Measurements from ENCODE around the gene NR1I2. TPM values are rescaled to one million over a fixed set of nuclear protein-coding genes. Genes with fewer than 3 reads are reported as not detected.

The NR1I2 gene
- total RNA-seq, 1 experiment from 2014 or later, result not detected

DNA sequence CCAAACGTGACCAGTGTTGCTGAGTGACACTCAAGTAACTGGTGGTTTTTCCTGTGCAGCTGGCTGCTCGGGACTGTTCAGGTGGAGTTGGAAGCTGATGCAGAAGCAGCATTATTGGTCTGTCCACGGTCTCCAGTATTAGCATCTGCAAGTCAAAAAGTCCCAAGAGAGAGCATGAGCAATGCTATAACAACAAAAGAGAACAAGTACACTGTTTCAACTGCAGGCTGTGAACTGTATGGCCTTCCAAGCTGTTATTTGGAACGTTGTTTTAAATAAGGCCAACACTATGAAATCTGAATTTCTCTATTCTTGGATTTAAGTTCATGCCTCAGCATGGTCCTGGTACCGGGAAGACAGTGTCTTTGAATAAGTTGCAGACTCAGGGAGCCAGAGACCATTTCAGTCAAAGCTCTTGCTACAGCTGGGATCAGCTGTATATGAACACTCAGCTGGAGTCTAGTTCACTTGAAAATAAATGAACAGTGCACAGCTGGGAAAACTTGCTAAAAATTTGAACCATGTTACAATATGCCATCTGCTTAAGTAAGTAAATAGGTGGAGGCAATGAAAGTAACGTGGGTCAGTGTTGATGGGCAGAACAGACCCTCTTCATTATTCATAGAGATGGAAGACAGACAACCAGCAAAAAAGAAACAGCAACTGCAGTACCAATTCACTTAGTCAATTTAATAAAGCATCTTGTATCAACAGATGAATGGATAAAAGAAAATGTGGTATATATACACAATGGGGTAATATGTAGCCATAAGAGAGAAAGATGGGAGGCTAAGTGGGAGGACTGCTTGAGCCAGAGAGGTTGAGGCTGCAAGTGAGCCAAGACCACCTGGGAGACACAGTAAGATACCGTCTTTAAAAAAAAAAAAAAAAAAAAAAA is 45.1 kb downstream of the NR1I2 start:
- no peak overlapping the region for H3K4me3 ChIP-seq (ENCODE audit: low read depth, low read length)
- Mint-ChIP-seq H3K4me1 (ENCODE audit: low read depth, unreplicated experiment) (peaks cover 25% of the 10 kb centered on the region), H3K9me3 (ENCODE audit: unreplicated experiment) (no peaks in the 10 kb centered on the region), H3K36me3 (ENCODE audit: insufficient read depth, unreplicated experiment) (peaks cover 19% of the 10 kb centered on the region), H3K27me3 (ENCODE audit: insufficient read depth, unreplicated experiment) (no peaks in the 10 kb centered on the region), H3K27ac (ENCODE audit: unreplicated experiment) (no peak overlapping the region), H3K4me3 (ENCODE audit: unreplicated experiment) (no peak overlapping the region)
- no peak for DNase-seq
- intact Hi-C loops (cut with micrococcal nuclease; ENCODE audit: unreplicated experiment), result no loop called here
- TF ChIP-seq, protein P1, sequence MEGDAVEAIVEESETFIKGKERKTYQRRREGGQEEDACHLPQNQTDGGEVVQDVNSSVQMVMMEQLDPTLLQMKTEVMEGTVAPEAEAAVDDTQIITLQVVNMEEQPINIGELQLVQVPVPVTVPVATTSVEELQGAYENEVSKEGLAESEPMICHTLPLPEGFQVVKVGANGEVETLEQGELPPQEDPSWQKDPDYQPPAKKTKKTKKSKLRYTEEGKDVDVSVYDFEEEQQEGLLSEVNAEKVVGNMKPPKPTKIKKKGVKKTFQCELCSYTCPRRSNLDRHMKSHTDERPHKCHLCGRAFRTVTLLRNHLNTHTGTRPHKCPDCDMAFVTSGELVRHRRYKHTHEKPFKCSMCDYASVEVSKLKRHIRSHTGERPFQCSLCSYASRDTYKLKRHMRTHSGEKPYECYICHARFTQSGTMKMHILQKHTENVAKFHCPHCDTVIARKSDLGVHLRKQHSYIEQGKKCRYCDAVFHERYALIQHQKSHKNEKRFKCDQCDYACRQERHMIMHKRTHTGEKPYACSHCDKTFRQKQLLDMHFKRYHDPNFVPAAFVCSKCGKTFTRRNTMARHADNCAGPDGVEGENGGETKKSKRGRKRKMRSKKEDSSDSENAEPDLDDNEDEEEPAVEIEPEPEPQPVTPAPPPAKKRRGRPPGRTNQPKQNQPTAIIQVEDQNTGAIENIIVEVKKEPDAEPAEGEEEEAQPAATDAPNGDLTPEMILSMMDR (IDR thresholded peaks at IDR 0.05; ENCODE audit: insufficient read depth in 1 of 2, low read depth in 1 of 2, low read length in 1 of 2, severe bottlenecking in 1 of 2, unreplicated experiment in 1 of 2), result no peak
- no peaks in the 10 kb centered on the region for H3K27me3 ChIP-seq (replicated peaks; ENCODE audit: control insufficient read depth, insufficient read depth, low read length)
- ChIA-PET POLR2A (no interaction called here), CTCF (no interaction called here)
- BruUV-seq (replicated peaks), result no TSS peak
- H3K4me1 ChIP-seq, result peaks cover 12% of the 10 kb centered on the region
- no peaks in the 10 kb centered on the region for H3K36me3 ChIP-seq (ENCODE audit: control insufficient read depth, insufficient read depth, low read length)
- H3K9me3 ChIP-seq, result no peaks in the 10 kb centered on the region

DNA sequence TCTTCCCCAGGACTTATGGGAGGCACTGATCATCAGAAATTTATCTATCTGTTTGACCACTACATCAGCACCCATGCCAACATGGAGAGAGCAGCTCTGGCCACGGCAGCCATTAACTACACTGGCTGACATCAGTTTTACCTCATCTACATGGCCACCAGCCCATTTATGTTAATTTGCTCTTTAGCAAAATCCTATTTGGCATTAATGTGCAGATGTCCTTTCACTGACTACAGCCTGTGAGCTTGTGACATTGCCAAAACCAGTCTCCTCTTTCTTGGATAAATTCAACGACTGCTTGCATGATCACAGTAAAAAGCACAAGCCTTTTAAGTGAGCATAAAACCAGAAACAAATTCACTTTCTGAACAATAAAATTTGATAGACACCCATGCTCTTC is 47.5 kb downstream of the NR1I2 start:
- no peak overlapping the region for H3K4me3 ChIP-seq (ENCODE audit: low read depth, low read length)
- Mint-ChIP-seq H3K27ac (ENCODE audit: unreplicated experiment) (no peak overlapping the region), H3K4me1 (ENCODE audit: low read depth, unreplicated experiment) (peaks cover 32% of the 10 kb centered on the region), H3K9me3 (ENCODE audit: unreplicated experiment) (no peaks in the 10 kb centered on the region), H3K4me3 (ENCODE audit: unreplicated experiment) (no peak overlapping the region), H3K27me3 (ENCODE audit: insufficient read depth, unreplicated experiment) (no peaks in the 10 kb centered on the region), H3K36me3 (ENCODE audit: insufficient read depth, unreplicated experiment) (peaks cover 22% of the 10 kb centered on the region)
- no peak for DNase-seq
- ChIA-PET CTCF (no interaction called here), POLR2A (no interaction called here)
- peaks cover 26% of the 10 kb centered on the region for H3K4me1 ChIP-seq
- no TSS peak for BruUV-seq (replicated peaks)
- intact Hi-C loops (cut with micrococcal nuclease; ENCODE audit: unreplicated experiment), result no loop called here
- TF ChIP-seq, protein P1 (IDR thresholded peaks at IDR 0.05; ENCODE audit: insufficient read depth in 1 of 2, low read depth in 1 of 2, low read length in 1 of 2, severe bottlenecking in 1 of 2, unreplicated experiment in 1 of 2), result no peak
- H3K27me3 ChIP-seq (replicated peaks; ENCODE audit: control insufficient read depth, insufficient read depth, low read length), result no peaks in the 10 kb centered on the region
- no peaks in the 10 kb centered on the region for H3K36me3 ChIP-seq (ENCODE audit: control insufficient read depth, insufficient read depth, low read length)
- H3K9me3 ChIP-seq, result no peaks in the 10 kb centered on the region

DNA sequence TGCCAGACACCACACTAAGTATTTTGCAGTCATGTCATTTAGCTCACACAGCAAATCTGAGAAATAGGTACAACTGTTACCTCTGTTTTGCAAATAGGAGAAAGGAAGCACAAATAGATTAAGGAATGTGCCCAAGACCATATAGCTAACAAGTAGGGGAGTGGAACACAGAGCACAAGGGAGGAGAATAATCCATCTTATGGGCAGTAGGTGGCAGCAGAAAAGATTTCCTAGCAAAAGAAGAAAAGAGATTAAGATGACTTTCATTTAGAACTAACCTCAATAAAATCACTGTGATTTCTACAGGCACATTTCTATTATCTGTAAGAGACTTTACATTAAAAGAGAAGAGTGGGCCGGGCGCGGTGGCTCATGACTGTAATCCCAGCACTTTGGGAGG is 49.1 kb downstream of the NR1I2 start:
- no peak overlapping the region for H3K27ac Mint-ChIP-seq (ENCODE audit: unreplicated experiment)

More for the DNA sequence above, 49.1 kb downstream of the NR1I2 start:
- POLR2A ChIA-PET, result no interaction called here
- peaks cover 17% of the 10 kb centered on the region for H3K36me3 Mint-ChIP-seq (ENCODE audit: insufficient read depth, unreplicated experiment)
- H3K4me1 ChIP-seq, result peaks cover 23% of the 10 kb centered on the region
- H3K4me1 Mint-ChIP-seq (ENCODE audit: low read depth, unreplicated experiment), result peaks cover 26% of the 10 kb centered on the region
- CTCF ChIA-PET, result interaction anchor here (1.5 kb wide), 1 partner anchor 53 kb away, joined by 3 read pairs; no protein-coding TSS in a partner anchor
- no peaks in the 10 kb centered on the region for H3K36me3 ChIP-seq (ENCODE audit: control insufficient read depth, insufficient read depth, low read length)
- H3K4me3 ChIP-seq (ENCODE audit: low read depth, low read length), result no peak overlapping the region
- no peaks in the 10 kb centered on the region for H3K9me3 Mint-ChIP-seq (ENCODE audit: unreplicated experiment)
- intact Hi-C loops (cut with micrococcal nuclease; ENCODE audit: unreplicated experiment), result loop anchor here (5.0 kb wide), 1 partner anchor 351 kb away; no protein-coding TSS in a partner anchor
- no peaks in the 10 kb centered on the region for H3K9me3 ChIP-seq
- H3K4me3 Mint-ChIP-seq (ENCODE audit: unreplicated experiment), result no peak overlapping the region
- H3K27me3 Mint-ChIP-seq (ENCODE audit: insufficient read depth, unreplicated experiment), result no peaks in the 10 kb centered on the region
- TF ChIP-seq, protein P1 (IDR thresholded peaks at IDR 0.05; ENCODE audit: insufficient read depth in 1 of 2, low read depth in 1 of 2, low read length in 1 of 2, severe bottlenecking in 1 of 2, unreplicated experiment in 1 of 2), result peak in 1 of 2 experiments; percentile 29
- no peak for DNase-seq
- no TSS peak for BruUV-seq (replicated peaks)
- H3K27me3 ChIP-seq (replicated peaks; ENCODE audit: control insufficient read depth, insufficient read depth, low read length), result no peaks in the 10 kb centered on the region

Measured in Caco-2 (cell line).